GM21529 (cell line): Measurements from ENCODE around the gene ZBTB46.
"Not testable (repeated sequence)": the region's sequence is repeated elsewhere in the genome, so short reads cannot be mapped to it uniquely, and the experiment has no call there.

Experiments
- ATAC-seq: cut with Tn5 transposase; IDR thresholded peaks from one replicate; pipeline ENCODE4 v1.9.1; 2021; ENCODE audit not compliant: unreplicated experiment

The ZBTB46 gene

GRCh38 chr20:63819224-63819921 lies 11.7 kb downstream of the ZBTB46 start:
- ATAC-seq = no peak

GRCh38 chr20:63815615-63816253 lies 15.3 kb downstream of the ZBTB46 start:
- no peak for ATAC-seq

GRCh38 chr20:63814891-63815614 lies 16.0 kb downstream of the ZBTB46 start:
- ATAC-seq = no peak

GRCh38 chr20:63811491-63811875 lies 19.6 kb downstream of the ZBTB46 start:
- no peak for ATAC-seq

GRCh38 chr20:63810730-63811490 lies 20.2 kb downstream of the ZBTB46 start:
- no peak for ATAC-seq

GRCh38 chr20:63809856-63810255 lies 21.2 kb downstream of the ZBTB46 start:
- ATAC-seq = no peak

- no peak for ATAC-seq
Observed at GRCh38 chr20:63808964-63809674, 21.9 kb downstream of the ZBTB46 start.

GRCh38 chr20:63808145-63808724 lies 22.8 kb downstream of the ZBTB46 start:
- no peak for ATAC-seq

- no peak for ATAC-seq
Observed at GRCh38 chr20:63807654-63808053, 23.4 kb downstream of the ZBTB46 start.

GRCh38 chr20:63804308-63804636 lies 26.8 kb downstream of the ZBTB46 start:
- no peak for ATAC-seq

- no peak for ATAC-seq
Observed at GRCh38 chr20:63802469-63803240, 28.4 kb downstream of the ZBTB46 start.

GRCh38 chr20:63801174-63801573 lies 29.9 kb downstream of the ZBTB46 start:
- ATAC-seq = not testable (repeated sequence)

- ATAC-seq = not testable (repeated sequence)
Observed at GRCh38 chr20:63800411-63800810, 30.7 kb downstream of the ZBTB46 start.

GRCh38 chr20:63799127-63799526 lies 31.9 kb downstream of the ZBTB46 start:
- not testable (repeated sequence) for ATAC-seq

GRCh38 chr20:63797175-63797574 lies 33.9 kb downstream of the ZBTB46 start:
- ATAC-seq = not testable (repeated sequence)

- ATAC-seq = no peak
Observed at GRCh38 chr20:63795178-63795830, 35.8 kb downstream of the ZBTB46 start.

- no peak for ATAC-seq
Observed at GRCh38 chr20:63794614-63795013, 36.5 kb downstream of the ZBTB46 start.

- ATAC-seq = no peak
Observed at GRCh38 chr20:63792866-63793265, 38.2 kb downstream of the ZBTB46 start.

GRCh38 chr20:63791497-63792156 lies 39.4 kb downstream of the ZBTB46 start:
- ATAC-seq = no peak
